Thoracic aorta (tissue), 2 donors: ENCODE results near the gene NOL4L. TPM values are rescaled to one million over a fixed set of nuclear protein-coding genes. Genes with fewer than 3 reads are reported as not detected.

Experiments used
- ATAC-seq: fragments of 150-250 bp; one replicate; pipeline ENCODE4 v1.8.0; 2017; ENCODE audit warnings: low read depth; ENCODE audit not compliant: insufficient number of reproducible peaks, low FRiP score
- DNase-seq: peaks from one replicate; pipeline ENCODE4 v3.0.0-alpha.2; 2020; ENCODE audit warnings: low spot score
- H3K27ac ChIP-seq, 2 donors: fragments of 200-600 bp; sonication (generic); 1 replicate in 1 of 2; 2 replicates in 1 of 2; pipeline ENCODE4 v1.5.1; 2016; ENCODE audit warnings: mild to moderate bottlenecking in 2 of 2, moderate library complexity in 2 of 2
- H3K27me3 ChIP-seq: fragments of 200-600 bp; sonication (generic); replicated peaks from 2 replicates; pipeline ENCODE4 v1.6.0; 2016; ENCODE audit warnings: mild to moderate bottlenecking; ENCODE audit not compliant: insufficient read depth
- H3K36me3 ChIP-seq: fragments of 200-600 bp; sonication (generic); one replicate; pipeline ENCODE4 v1.5.1; 2016
- H3K4me1 ChIP-seq, 2 donors: fragments of 200-600 bp; sonication (generic); 1 replicate in 1 of 2; 2 replicates in 1 of 2; pipeline versions ENCODE4 v1.5.1 to v1.6.0; 2016; ENCODE audit warnings: low read depth in 2 of 2, mild to moderate bottlenecking in 1 of 2; ENCODE audit not compliant: control insufficient read depth in 1 of 2
- H3K4me3 ChIP-seq: fragments of 200-600 bp; sonication (generic); 2 replicates; pipeline ENCODE4 v1.5.1; 2016; ENCODE audit warnings: mild to moderate bottlenecking
- H3K9me3 ChIP-seq: fragments of 200-600 bp; sonication (generic); 2 replicates; pipeline ENCODE4 v1.5.1; 2016
- CTCF ChIP-seq: fragments of 200-600 bp; sonication (generic); IDR thresholded peaks from one replicate; pipeline ENCODE4 v1.5.1; 2019; ENCODE audit warnings: antibody characterized with exemption
- total RNA-seq, 2 donors: library from RNA; depleted of rRNA; stranded (reverse); fragments of >200 nt; gene quantifications; one replicate each; pipeline versions ENCODE4 v1.1.0 to v1.2.3, GENCODE V29; 2016

NOL4L gene
- total RNA-seq, 2 donors from 2014 or later: 17.5 to 23.7 TPM

DNA sequence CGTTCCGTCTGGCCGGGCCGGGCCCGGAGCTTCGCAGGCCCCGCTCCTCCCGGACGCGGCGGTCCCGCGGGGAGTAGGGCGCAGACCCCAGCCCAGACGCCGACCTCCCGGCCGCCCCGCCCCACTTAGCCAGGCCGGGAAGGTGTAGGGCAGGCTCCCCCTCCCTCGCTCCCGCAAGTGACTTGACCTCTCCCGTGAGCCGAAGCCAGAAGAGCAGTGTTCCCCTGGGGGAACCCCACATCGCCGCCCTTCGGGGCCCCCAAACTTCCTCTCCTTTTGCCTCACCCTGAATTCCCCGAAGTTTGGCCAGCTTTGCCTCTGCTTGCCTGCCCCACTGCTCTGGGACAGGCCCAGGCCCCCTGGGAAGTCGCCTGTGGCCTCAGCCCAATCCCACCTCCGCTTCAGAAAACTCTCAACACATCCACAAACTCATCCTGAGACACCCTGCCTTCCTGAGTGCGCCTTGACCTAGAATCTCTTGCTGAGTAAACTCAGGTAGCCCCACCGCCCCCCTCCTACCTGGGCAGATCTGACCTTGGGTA, 524 bp upstream of the NOL4L start:
- H3K27me3 ChIP-seq: no peaks in the 10 kb centered on the region
- H3K27ac ChIP-seq: no peak overlapping the region
- no peaks in the 10 kb centered on the region for H3K36me3 ChIP-seq
- ATAC-seq (no peak), DNase-seq (no peak)
- H3K9me3 ChIP-seq: no peaks in the 10 kb centered on the region
- TF ChIP-seq CTCF: no peak
- peak overlapping the region; percentile 69 for H3K4me3 ChIP-seq
- peaks cover 0 to 5% of the 10 kb centered on the region in 2 donors for H3K4me1 ChIP-seq

DNA sequence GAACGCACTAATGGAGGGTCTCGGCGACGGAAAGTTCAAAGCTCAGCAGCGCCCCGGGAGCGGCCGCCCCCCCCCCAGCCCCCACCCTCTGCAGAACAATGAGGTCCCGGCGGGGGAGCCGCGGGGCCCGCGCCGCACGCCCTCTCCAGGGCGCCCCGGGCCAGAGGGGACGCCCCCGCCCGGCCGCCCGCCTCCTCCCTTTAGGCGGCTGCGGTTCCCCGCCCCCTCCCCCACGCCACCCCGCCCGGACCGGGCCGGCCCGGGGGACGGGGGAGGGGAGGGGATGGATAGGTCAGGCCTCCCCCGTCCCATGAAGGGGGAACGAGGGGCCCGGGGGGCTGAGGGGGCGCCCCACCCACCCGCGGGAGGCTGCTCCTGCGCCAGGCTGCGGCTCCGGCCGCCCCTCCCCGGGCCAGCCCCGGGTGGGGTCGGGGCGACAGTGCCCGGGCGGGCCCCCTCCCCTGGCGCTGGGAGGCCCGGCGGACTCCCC, 1.5 kb downstream of the NOL4L start:
- Histone ChIP-seq H3K27me3 (no peaks in the 10 kb centered on the region), H3K4me3 (peak overlapping the region; percentile 82), H3K4me1 (peaks cover 0 to 5% of the 10 kb centered on the region in 2 donors), H3K36me3 (no peaks in the 10 kb centered on the region), H3K9me3 (no peaks in the 10 kb centered on the region), H3K27ac (no peak overlapping the region)
- no peak for TF ChIP-seq CTCF
- ATAC-seq (no peak), DNase-seq (no peak)

DNA sequence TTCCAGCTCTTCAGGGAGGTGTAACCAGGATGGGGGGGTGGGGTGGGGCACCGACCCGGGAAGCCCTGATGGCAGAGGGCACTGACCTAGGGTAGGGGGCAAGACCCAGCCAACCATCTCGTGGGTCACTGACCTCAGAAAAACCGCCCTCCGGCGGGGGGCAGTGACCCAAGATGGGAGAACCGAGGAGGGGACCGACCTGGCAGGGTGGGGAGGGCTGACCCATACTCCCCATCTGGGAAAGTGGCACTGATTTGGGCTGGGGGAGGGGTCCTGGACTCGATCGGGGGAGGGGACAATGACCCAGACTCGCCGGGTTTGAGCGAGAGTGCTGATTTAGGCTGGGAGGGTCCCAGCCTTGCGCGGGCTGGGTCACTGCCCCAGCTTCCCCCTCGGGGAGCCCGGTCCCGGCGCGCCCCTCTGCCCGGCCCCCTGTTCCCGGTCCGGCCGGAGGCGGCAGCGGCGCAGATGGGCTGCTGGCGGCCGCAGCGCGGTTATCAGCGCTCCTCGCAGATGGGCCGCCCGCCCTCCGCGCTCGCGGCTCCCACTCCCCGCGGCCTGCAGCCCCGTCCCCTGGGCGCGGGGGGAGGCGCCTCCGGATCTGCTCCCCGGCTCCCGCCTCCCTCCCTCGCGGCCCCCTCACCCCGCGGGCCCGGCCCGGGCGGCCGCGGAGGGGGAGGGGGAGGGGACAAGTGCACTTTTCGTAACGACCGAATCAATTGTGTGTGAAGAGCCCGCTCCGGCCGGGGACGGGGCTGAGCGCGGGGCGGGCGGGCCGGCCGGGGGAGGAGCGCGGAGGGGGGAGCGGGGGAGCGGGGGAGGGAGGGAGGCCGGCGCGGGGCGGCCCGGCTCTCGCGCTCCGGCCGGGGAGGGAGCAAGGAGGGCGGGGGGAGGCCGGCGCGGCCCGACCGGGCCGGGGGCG, 2.2 kb downstream of the NOL4L start:
- TF ChIP-seq CTCF: no peak
- DNase-seq (no peak), ATAC-seq (no peak)
- no peaks in the 10 kb centered on the region for H3K9me3 ChIP-seq
- H3K36me3 ChIP-seq: no peaks in the 10 kb centered on the region
- H3K27ac ChIP-seq: no peak overlapping the region
- peak overlapping the region; percentile 82 for H3K4me3 ChIP-seq
- H3K27me3 ChIP-seq: no peaks in the 10 kb centered on the region
- peaks cover 0 to 5% of the 10 kb centered on the region in 2 donors for H3K4me1 ChIP-seq

DNA sequence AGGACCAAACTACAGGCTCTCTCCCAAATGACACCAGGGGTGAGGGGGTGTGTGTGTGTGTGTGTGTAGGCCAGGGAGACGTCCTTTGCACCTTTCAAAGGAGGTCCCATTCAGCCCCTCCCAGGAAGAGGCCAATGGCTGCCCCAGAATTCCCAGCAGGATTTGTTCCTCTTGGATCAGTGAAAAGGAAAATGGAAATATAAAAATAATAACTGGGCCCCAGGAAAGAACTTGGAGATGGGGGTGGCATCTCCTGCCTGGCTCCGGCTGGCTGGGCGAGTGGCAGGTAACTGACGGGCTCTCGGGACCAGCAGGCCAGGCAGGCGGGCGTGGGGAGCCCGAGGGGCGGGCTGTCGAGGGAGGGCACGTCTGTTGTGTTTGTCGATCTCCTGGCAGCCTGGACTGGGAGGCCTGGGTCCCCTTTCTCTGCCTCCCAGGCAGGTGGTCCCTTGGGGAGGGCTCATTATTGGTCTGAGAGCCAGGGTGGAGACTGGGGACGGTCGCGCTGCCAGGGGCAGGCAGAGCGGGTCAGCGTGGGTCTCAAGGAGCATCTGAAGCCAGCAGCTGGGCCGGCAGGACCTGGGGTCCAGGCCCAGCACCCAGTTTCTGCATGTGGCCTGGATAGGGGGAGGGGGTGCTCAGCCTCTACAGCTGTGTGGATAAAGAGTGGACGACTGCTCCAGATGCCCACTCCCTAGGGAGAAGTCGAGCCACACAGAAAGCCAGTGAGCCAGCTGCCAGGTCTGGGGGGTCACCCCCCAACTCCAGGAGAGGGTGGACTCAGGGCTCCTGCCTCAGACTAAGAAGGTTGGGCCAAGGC, 3.1 kb downstream of the NOL4L start:
- Histone ChIP-seq H3K4me1 (peaks cover 0 to 5% of the 10 kb centered on the region in 2 donors), H3K27ac (no peak overlapping the region), H3K4me3 (no peak overlapping the region), H3K27me3 (no peaks in the 10 kb centered on the region), H3K9me3 (no peaks in the 10 kb centered on the region), H3K36me3 (no peaks in the 10 kb centered on the region)
- TF ChIP-seq CTCF: no peak
- no peak for DNase-seq
- no peak for ATAC-seq
